Endothelial cell of umbilical vein (primary cell): Measurements from ENCODE around the gene TEX101. TPM values are rescaled to one million over a fixed set of nuclear protein-coding genes. Genes with fewer than 3 reads are reported as not detected.

Source experiments
- BruUV-seq: library from RNA; stranded (reverse); fragments of 400-500 nt; replicated peaks from 2 replicates; lab custom pipeline; 2021; lab: Mats Ljungman, UMichigan
- CTCF ChIA-PET: fragments of 300-600, 350-600 bp; sonication (Branson Sonifier 250); formaldehyde crosslinking; loops from one replicate; lab custom pipeline; 2021; ENCODE audit warnings: antibody characterized with exemption, inconsistent platforms; lab: Charles Lee
- POLR2A ChIA-PET: fragments of 300-600, 350-600 bp; sonication (Branson Sonifier 250); formaldehyde crosslinking; loops from one replicate; lab custom pipeline; 2021; ENCODE audit warnings: antibody characterized with exemption, inconsistent platforms; lab: Charles Lee
- DNase-seq: peaks from one replicate; pipeline ENCODE4 v3.0.0-alpha.2; 2011; ENCODE audit warnings: low read depth, low spot score
- FAIRE-seq: peaks from 2 replicates; lab custom pipeline; 2011; peaks lifted over from hg19 to GRCh38; lab: Jason Lieb, UNC
- H2AFZ ChIP-seq: 2 replicates; pipeline ENCODE4 v1.6.0; 2012; ENCODE audit warnings: low read depth, low read length, control low read depth, inconsistent platforms
- H3K27ac ChIP-seq: 2 replicates; pipeline ENCODE4 v1.5.1; 2011; ENCODE audit warnings: low read depth, mild to moderate bottlenecking, control low read depth, low read length, moderate library complexity; ENCODE audit not compliant: insufficient read depth
- H3K27me3 ChIP-seq, 2 experiments: 2 replicates each; pipeline versions ENCODE4 v1.6.0 to v1.6.1; 2011; ENCODE audit warnings: low read length in 2 of 2, mixed read lengths in 1 of 2; ENCODE audit not compliant: control insufficient read depth in 2 of 2, insufficient read depth in 2 of 2
- H3K36me3 ChIP-seq, 2 experiments: 2 replicates in 1 of 2; 3 replicates in 1 of 2; pipeline ENCODE4 v1.5.1; 2011; ENCODE audit warnings: low read length in 2 of 2, mild to moderate bottlenecking in 1 of 2, moderate library complexity in 1 of 2; ENCODE audit not compliant: control insufficient read depth in 2 of 2, insufficient read depth in 2 of 2; ENCODE audit errors: extremely low read depth in 1 of 2
- H3K4me1 ChIP-seq: 3 replicates; pipeline ENCODE4 v1.5.1; 2011; ENCODE audit warnings: mild to moderate bottlenecking, low read length; ENCODE audit not compliant: control insufficient read depth, insufficient read depth; ENCODE audit errors: extremely low read depth
- H3K4me2 ChIP-seq: 2 replicates; pipeline ENCODE4 v1.6.1; 2011; ENCODE audit warnings: low read length, control low read depth, mixed read lengths; ENCODE audit not compliant: insufficient read depth
- H3K4me3 ChIP-seq, 3 experiments: fragments of 200-600 bp in 1 of 3; sonication (generic), shearing (Covaris generic) in 1 of 3; replicated peaks in 1 of 3; 2 replicates each; pipeline ENCODE4 v1.5.1; 2011 to 2016; ENCODE audit warnings: control low read depth in 3 of 3, low read length in 3 of 3, mild to moderate bottlenecking in 2 of 3, inconsistent platforms in 1 of 3, low read depth in 1 of 3, moderate library complexity in 1 of 3; ENCODE audit not compliant: insufficient read depth in 1 of 3
- H3K79me2 ChIP-seq: 2 replicates; pipeline ENCODE4 v1.6.0; 2012; ENCODE audit warnings: low read length, inconsistent platforms; ENCODE audit not compliant: control insufficient read depth, insufficient read depth
- H3K9ac ChIP-seq: replicated peaks from 2 replicates; pipeline ENCODE3; 2011; ENCODE audit warnings: low read length, control low read depth; ENCODE audit not compliant: insufficient read depth; ENCODE audit errors: extremely low read depth
- H3K9me1 ChIP-seq: replicated peaks from 3 replicates; pipeline ENCODE4 v1.6.0; 2011; ENCODE audit warnings: mild to moderate bottlenecking, low read length; ENCODE audit not compliant: control insufficient read depth, insufficient read depth; ENCODE audit errors: extremely low read depth
- H3K9me3 ChIP-seq: replicated peaks from 2 replicates; pipeline ENCODE4 v1.5.1; 2012; ENCODE audit warnings: low read length, inconsistent platforms; ENCODE audit not compliant: control insufficient read depth, insufficient read depth
- H4K20me1 ChIP-seq: replicated peaks from 2 replicates; pipeline ENCODE3; 2011; ENCODE audit warnings: mild to moderate bottlenecking, low read length; ENCODE audit not compliant: control insufficient read depth, insufficient read depth; ENCODE audit errors: extremely low read depth
- CTCF ChIP-seq, 2 donors: IDR thresholded peaks; 1 replicate in 1 of 2; 2 replicates in 1 of 2; pipeline ENCODE4 v1.5.1; 2011; ENCODE audit warnings: low read length in 2 of 2, mild to moderate bottlenecking in 2 of 2, moderate library complexity in 2 of 2, control low read depth in 1 of 2, inconsistent platforms in 1 of 2, low read depth in 1 of 2; ENCODE audit not compliant: insufficient read depth in 1 of 2; ENCODE audit errors: extremely low read depth in 1 of 2
- EZH2 ChIP-seq: IDR thresholded peaks from 2 replicates; pipeline ENCODE4 v1.6.1; 2012; ENCODE audit warnings: borderline replicate concordance, low read depth, mild to moderate bottlenecking, moderate library complexity, low read length, inconsistent platforms; ENCODE audit not compliant: severe bottlenecking
- FOS ChIP-seq: IDR thresholded peaks from 2 replicates; pipeline ENCODE4 v1.6.1; 2011; ENCODE audit warnings: mild to moderate bottlenecking, low read length, moderate library complexity, borderline replicate concordance; ENCODE audit not compliant: insufficient read depth
- GATA2 ChIP-seq: IDR thresholded peaks from 2 replicates; pipeline ENCODE4 v1.7.0; 2011; ENCODE audit warnings: low read depth, mild to moderate bottlenecking, moderate library complexity, mixed read lengths, low read length; ENCODE audit not compliant: insufficient read length, insufficient read depth
- JUN ChIP-seq: IDR thresholded peaks from 2 replicates; pipeline ENCODE4 v1.6.1; 2011; ENCODE audit warnings: borderline replicate concordance, low read depth; ENCODE audit not compliant: insufficient read length, insufficient read depth
- MAX ChIP-seq: IDR thresholded peaks from 2 replicates; pipeline ENCODE4 v1.6.1; 2011; ENCODE audit not compliant: insufficient read depth, insufficient read length
- MYC ChIP-seq: IDR thresholded peaks from one replicate; pipeline ENCODE4 v1.6.1; 2011; ENCODE audit warnings: mild to moderate bottlenecking, low read depth, low read length
- POLR2A ChIP-seq: IDR thresholded peaks from 2 replicates; pipeline ENCODE4 v1.6.1; 2012; ENCODE audit warnings: low read depth, mild to moderate bottlenecking, control low read depth, low read length
- POLR2AphosphoS5 ChIP-seq: IDR thresholded peaks from 2 replicates; pipeline ENCODE4 v1.6.1; 2012; ENCODE audit warnings: low read depth, mild to moderate bottlenecking, control low read depth, low read length, moderate library complexity; ENCODE audit not compliant: insufficient read depth
- dilution Hi-C: fragments of 300-500 bp; cut with MboI; formaldehyde crosslinking; loops from one replicate; pipeline ENCODE4 v1.15.0; 2019; ENCODE audit warnings: low sequenced_read_pairs; ENCODE audit not compliant: extremely low pct_ligation_motif_present
- intact Hi-C: fragments of 100-400 bp; cut with micrococcal nuclease; formaldehyde crosslinking; loops from one replicate; pipeline ENCODE4 v1.10.0; 2022
- polyA plus RNA-seq, 4 experiments: library from polyadenylated mRNA; depleted of rRNA in 3 of 4; stranded (reverse) in 3 of 4; unstranded in 1 of 4; fragments of >200 nt; gene quantifications; 2 replicates each; pipeline versions ENCODE4 v1.2.1 to v1.2.3, GENCODE V29; 2011 to 2012; ENCODE audit warnings: missing spikeins in 1 of 4
- total RNA-seq: library from RNA; stranded (reverse); gene quantifications from 2 replicates; pipeline ENCODE4 v1.2.3, GENCODE V29; 2021

Gene TEX101
- total and polyA plus RNA-seq, 2 donors (not counting 3 experiments of a cell fraction or from before 2014, with no cell fraction given) = not detected

DNA sequence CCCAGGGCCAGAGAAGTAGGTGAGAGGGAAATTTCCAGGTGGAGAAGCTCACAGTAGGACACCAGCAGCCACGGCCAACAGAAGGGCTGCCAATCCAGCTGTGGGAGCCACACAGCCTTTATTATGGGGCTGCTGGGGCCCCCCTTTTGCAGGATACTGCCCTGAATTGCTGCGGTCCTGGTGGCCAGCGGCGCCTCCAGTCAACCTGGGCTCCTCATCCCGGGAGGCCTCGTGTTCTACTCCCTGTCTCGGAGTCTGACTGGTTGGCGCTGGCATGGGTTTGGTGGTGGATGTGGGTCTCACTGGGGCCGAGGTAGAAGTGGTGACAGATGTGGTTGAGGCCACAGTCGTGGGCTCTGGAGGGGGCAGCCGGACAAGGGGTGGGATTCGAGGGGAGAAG, 46.6 kb downstream of the TEX101 start:
- FAIRE-seq (no peak), DNase-seq (no peak)
- Histone ChIP-seq H3K27me3 (no peaks in the 10 kb centered on the region), H4K20me1 (no peaks in the 10 kb centered on the region), H3K79me2 (no peaks in the 10 kb centered on the region), H3K9me1 (no peaks in the 10 kb centered on the region), H3K4me1 (no peaks in the 10 kb centered on the region), H3K9ac (no peak overlapping the region), H2AFZ (no peak overlapping the region), H3K4me3 (no peak overlapping the region), H3K4me2 (no peak overlapping the region), H3K36me3 (no peaks in the 10 kb centered on the region), H3K9me3 (no peaks in the 10 kb centered on the region), H3K27ac (no peak overlapping the region)
- no TSS peak for BruUV-seq
- dilution Hi-C loops (no loop called here), intact Hi-C loops (loop anchor here (5.0 kb wide), 1 partner anchor 66 kb away; the partner anchor contains the start of gene ETHE1)
- CTCF ChIA-PET = interaction anchor here (0.7 to 3.1 kb wide), 5 partner anchors 14 to 65 kb away, joined by 3 to 29 read pairs (median 5); partner anchors contain the start of gene PHLDB3
- POLR2A ChIA-PET = no interaction called here
- TF ChIP-seq FOS (no peak), MAX (no peak), GATA2 (no peak), EZH2 (no peak), POLR2A (no peak), CTCF (IDR thresholded peaks at IDR 0.05; ENCODE audit: extremely low read depth in 1 of 2, insufficient read depth in 1 of 2, low read depth in 1 of 2, low read length in 2 of 2) (no peak), JUN (no peak), MYC (no peak), POLR2AphosphoS5 (no peak)
